ENCODE data around the gene TOP1.

DNA sequence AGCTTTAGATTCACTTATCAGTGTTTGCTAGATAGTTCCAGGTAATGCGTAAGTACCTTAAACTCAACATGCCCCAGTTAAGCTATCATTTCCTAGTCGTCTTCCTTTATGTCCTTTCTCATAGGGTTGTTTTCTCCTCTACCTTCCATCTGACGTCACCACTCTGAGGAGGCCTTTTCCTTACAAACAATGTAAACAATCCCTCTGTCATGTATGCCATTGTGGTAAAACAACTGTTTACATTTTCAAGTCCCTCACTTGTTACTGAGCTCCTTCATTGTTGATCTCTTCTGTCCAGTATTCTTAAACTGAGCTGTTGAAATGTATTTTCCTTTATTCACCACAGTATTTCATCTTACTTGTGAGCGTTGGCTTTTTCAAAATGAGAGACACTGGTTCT, 63.3 kb downstream of the TOP1 start:
- TF ChIP-seq, protein P1, sequence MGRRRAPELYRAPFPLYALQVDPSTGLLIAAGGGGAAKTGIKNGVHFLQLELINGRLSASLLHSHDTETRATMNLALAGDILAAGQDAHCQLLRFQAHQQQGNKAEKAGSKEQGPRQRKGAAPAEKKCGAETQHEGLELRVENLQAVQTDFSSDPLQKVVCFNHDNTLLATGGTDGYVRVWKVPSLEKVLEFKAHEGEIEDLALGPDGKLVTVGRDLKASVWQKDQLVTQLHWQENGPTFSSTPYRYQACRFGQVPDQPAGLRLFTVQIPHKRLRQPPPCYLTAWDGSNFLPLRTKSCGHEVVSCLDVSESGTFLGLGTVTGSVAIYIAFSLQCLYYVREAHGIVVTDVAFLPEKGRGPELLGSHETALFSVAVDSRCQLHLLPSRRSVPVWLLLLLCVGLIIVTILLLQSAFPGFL (CRISPR knock-in tag; IDR thresholded peaks at IDR 0.05; ENCODE audit: borderline replicate concordance): no peak
- no peak for TF ChIP-seq JUN (CRISPR knock-in tag; IDR thresholded peaks at IDR 0.05)
- TF ChIP-seq, protein P2, sequence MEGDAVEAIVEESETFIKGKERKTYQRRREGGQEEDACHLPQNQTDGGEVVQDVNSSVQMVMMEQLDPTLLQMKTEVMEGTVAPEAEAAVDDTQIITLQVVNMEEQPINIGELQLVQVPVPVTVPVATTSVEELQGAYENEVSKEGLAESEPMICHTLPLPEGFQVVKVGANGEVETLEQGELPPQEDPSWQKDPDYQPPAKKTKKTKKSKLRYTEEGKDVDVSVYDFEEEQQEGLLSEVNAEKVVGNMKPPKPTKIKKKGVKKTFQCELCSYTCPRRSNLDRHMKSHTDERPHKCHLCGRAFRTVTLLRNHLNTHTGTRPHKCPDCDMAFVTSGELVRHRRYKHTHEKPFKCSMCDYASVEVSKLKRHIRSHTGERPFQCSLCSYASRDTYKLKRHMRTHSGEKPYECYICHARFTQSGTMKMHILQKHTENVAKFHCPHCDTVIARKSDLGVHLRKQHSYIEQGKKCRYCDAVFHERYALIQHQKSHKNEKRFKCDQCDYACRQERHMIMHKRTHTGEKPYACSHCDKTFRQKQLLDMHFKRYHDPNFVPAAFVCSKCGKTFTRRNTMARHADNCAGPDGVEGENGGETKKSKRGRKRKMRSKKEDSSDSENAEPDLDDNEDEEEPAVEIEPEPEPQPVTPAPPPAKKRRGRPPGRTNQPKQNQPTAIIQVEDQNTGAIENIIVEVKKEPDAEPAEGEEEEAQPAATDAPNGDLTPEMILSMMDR (IDR thresholded peaks at IDR 0.05): no peak
- TF ChIP-seq, protein P3, sequence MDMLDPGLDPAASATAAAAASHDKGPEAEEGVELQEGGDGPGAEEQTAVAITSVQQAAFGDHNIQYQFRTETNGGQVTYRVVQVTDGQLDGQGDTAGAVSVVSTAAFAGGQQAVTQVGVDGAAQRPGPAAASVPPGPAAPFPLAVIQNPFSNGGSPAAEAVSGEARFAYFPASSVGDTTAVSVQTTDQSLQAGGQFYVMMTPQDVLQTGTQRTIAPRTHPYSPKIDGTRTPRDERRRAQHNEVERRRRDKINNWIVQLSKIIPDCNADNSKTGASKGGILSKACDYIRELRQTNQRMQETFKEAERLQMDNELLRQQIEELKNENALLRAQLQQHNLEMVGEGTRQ (CRISPR knock-in tag; IDR thresholded peaks at IDR 0.05): no peak
- TF ChIP-seq ZNF396 (CRISPR knock-in tag; IDR thresholded peaks at IDR 0.05; ENCODE audit: borderline replicate concordance): no peak
- no peak for TF ChIP-seq ZBTB21 (CRISPR knock-in tag; IDR thresholded peaks at IDR 0.05; ENCODE audit: borderline replicate concordance)
- no peak for TF ChIP-seq NR1H2 (CRISPR knock-in tag; IDR thresholded peaks at IDR 0.05)

Measured in WTC11 (cell line).